ENCODE measurements around the gene TOP2B.

DNA sequence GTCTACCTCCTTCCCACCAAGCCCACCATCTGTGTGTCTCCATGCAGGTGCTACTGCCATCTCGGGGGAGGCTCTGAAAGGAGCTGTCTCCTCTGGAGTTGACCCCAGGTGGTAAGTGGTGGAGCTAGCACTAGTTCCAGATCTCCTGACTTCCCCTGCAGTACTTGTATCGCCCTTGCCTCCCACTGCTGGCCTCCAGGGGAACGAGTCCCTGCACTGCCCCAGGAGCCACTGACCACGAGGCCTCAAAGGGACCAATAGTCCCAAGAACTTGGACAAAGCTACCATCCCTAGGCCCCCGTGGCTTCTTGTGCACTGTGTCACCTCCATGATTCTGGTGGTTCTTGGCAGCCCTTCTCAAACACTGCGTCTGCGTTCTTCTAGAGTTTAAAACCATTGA is 98.9 kb downstream of the TOP2B start:
- TF ChIP-seq, protein P1, sequence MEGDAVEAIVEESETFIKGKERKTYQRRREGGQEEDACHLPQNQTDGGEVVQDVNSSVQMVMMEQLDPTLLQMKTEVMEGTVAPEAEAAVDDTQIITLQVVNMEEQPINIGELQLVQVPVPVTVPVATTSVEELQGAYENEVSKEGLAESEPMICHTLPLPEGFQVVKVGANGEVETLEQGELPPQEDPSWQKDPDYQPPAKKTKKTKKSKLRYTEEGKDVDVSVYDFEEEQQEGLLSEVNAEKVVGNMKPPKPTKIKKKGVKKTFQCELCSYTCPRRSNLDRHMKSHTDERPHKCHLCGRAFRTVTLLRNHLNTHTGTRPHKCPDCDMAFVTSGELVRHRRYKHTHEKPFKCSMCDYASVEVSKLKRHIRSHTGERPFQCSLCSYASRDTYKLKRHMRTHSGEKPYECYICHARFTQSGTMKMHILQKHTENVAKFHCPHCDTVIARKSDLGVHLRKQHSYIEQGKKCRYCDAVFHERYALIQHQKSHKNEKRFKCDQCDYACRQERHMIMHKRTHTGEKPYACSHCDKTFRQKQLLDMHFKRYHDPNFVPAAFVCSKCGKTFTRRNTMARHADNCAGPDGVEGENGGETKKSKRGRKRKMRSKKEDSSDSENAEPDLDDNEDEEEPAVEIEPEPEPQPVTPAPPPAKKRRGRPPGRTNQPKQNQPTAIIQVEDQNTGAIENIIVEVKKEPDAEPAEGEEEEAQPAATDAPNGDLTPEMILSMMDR (IDR thresholded peaks at IDR 0.05; ENCODE audit: low read depth, low read length), result no peak
- TF ChIP-seq EZH2phosphoT487 (IDR thresholded peaks at IDR 0.05; ENCODE audit: low read depth), result no peak
